DND-41 (cell line): ENCODE results near the gene GRM4.

ENCODE experiments used
- ATAC-seq: fragments of 200-7000 bp; cut with Tn5 transposase; 3 replicates; pipeline ENCODE4 v1.9.1; 2021; ENCODE audit warnings: low read depth; ENCODE audit not compliant: insufficient read depth
- DNase-seq: peaks from one replicate; pipeline ENCODE4 v3.0.0-alpha.2; 2020
- H2AFZ ChIP-seq: 2 replicates; pipeline ENCODE4 v1.6.0; 2012; ENCODE audit warnings: low read depth, low read length
- H3K27ac ChIP-seq: 2 replicates; pipeline ENCODE4 v1.5.1; 2012; ENCODE audit warnings: low read length, inconsistent platforms
- H3K27me3 ChIP-seq: fragments of 200-600 bp; sonication (generic); 2 replicates; pipeline ENCODE4 v1.6.0; 2012; ENCODE audit warnings: low read length, mild to moderate bottlenecking, inconsistent platforms; ENCODE audit not compliant: insufficient read depth, poor library complexity
- H3K36me3 ChIP-seq: 2 replicates; pipeline ENCODE4 v1.5.1; 2012; ENCODE audit warnings: low read length, inconsistent platforms; ENCODE audit not compliant: insufficient read depth
- H3K4me1 ChIP-seq: 2 replicates; pipeline ENCODE4 v1.5.1; 2012; ENCODE audit warnings: mild to moderate bottlenecking, low read length; ENCODE audit not compliant: insufficient read depth
- H3K4me2 ChIP-seq: 2 replicates; pipeline ENCODE4 v1.6.0; 2012; ENCODE audit warnings: mild to moderate bottlenecking, moderate library complexity, low read length, inconsistent platforms; ENCODE audit not compliant: insufficient read depth
- H3K4me3 ChIP-seq, 2 experiments: fragments of 200-600 bp in 1 of 2; shearing (Covaris generic) in 1 of 2; 2 replicates each; pipeline ENCODE4 v1.5.1; 2012 to 2016; ENCODE audit warnings: inconsistent platforms in 2 of 2, low read length in 2 of 2, mild to moderate bottlenecking in 2 of 2, low read depth in 1 of 2, moderate library complexity in 1 of 2
- H3K79me2 ChIP-seq: 2 replicates; pipeline ENCODE4 v1.6.0; 2012; ENCODE audit warnings: low read length, inconsistent platforms; ENCODE audit not compliant: insufficient read depth
- H3K9ac ChIP-seq: 2 replicates; pipeline ENCODE4 v1.6.0; 2012; ENCODE audit warnings: low read depth, mild to moderate bottlenecking, inconsistent platforms, low read length, moderate library complexity
- H3K9me3 ChIP-seq: 2 replicates; pipeline ENCODE4 v1.5.1; 2012; ENCODE audit warnings: low read length, moderate library complexity, mild to moderate bottlenecking, inconsistent platforms; ENCODE audit not compliant: insufficient read depth, severe bottlenecking
- H4K20me1 ChIP-seq: 2 replicates; pipeline ENCODE4 v1.6.0; 2012; ENCODE audit warnings: low read length; ENCODE audit not compliant: insufficient read depth
- CTCF ChIP-seq: IDR thresholded peaks from 2 replicates; pipeline ENCODE4 v1.5.1; 2012; ENCODE audit warnings: borderline replicate concordance, low read length, moderate library complexity, mild to moderate bottlenecking; ENCODE audit not compliant: poor library complexity, severe bottlenecking; ENCODE audit errors: extremely low read depth
- EZH2 ChIP-seq: IDR thresholded peaks from 3 replicates; pipeline ENCODE4 v1.6.1; 2012; ENCODE audit warnings: borderline replicate concordance, low read depth, mild to moderate bottlenecking, moderate library complexity, low read length, inconsistent platforms; ENCODE audit not compliant: severe bottlenecking

The GRM4 gene

DNA sequence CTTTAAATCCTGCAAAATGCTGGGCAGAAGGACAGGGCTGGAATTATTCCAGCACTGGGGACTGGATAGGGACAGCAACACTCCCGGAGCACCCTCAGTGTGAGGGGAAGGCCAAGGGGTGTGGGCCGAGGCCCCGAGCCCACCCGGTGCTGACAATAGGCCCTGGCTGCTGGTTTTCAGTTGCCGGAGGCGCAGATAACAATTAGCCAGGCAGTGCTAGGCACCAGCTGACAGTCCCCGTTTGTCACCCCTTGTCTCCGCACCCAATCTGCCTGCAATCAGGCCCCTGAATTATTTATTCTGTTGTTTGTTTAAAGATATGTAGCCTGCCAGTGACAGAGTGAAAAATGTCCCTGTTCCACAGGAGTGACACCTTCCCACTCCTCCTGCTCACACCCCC is 120.0 kb downstream of the GRM4 start:
- Histone ChIP-seq H3K4me1 (no peaks in the 10 kb centered on the region), H3K4me3 (no peak overlapping the region), H4K20me1 (0 out of 2 replicates have a peak, but pooled peaks cover 4% of the 10 kb centered on the region), H3K79me2 (no peaks in the 10 kb centered on the region), H3K4me2 (no peak overlapping the region), H2AFZ (no peak overlapping the region), H3K36me3 (no peaks in the 10 kb centered on the region), H3K9ac (no peak overlapping the region), H3K27ac (no peak overlapping the region), H3K27me3 (no peaks in the 10 kb centered on the region), H3K9me3 (no peaks in the 10 kb centered on the region)
- TF ChIP-seq EZH2 (no peak), CTCF (no peak)
- DNase-seq (no peak), ATAC-seq (no peak)

DNA sequence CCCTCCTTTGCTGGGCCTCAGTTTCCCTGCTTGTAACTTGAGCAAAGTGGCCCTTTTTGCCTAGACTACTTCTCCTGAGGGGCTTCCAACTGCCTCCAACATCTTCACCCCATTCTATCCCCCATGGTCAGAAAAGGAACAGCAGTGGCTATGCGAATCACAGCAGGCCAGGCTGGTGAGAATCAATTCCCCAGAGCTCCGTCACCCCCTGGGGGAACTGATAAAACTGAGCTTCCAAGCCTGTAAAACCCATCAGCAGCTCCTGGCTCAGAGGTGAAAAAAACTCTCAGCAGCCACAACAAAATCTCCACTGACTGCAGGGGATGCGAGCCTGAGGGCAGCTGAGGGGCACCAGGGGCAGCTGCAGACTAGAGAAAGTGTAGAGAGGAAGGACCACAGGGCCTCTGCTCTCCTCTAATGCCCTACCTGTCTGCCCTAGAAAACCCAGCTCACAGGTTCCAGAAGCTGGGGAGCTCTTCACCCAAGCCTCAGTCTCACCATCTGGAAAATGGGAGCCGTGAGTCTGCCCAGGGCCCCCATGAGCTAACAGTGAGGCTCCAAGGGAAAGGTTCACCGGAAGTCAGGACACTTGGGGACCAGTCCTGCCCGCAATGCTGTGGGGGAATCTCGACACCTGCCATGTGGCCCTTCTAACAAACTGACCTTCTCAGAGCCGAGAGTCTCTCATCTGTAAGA is 120.6 kb downstream of the GRM4 start:
- Histone ChIP-seq H3K27ac (no peak overlapping the region), H4K20me1 (0 out of 2 replicates have a peak, but pooled peaks cover 4% of the 10 kb centered on the region), H3K9ac (no peak overlapping the region), H3K27me3 (no peaks in the 10 kb centered on the region), H3K4me2 (no peak overlapping the region), H3K79me2 (no peaks in the 10 kb centered on the region), H2AFZ (no peak overlapping the region), H3K4me1 (no peaks in the 10 kb centered on the region), H3K9me3 (no peaks in the 10 kb centered on the region), H3K36me3 (no peaks in the 10 kb centered on the region), H3K4me3 (no peak overlapping the region)
- DNase-seq: no peak
- TF ChIP-seq EZH2: no peak
- TF ChIP-seq CTCF: no peak
- no peak for ATAC-seq

DNA sequence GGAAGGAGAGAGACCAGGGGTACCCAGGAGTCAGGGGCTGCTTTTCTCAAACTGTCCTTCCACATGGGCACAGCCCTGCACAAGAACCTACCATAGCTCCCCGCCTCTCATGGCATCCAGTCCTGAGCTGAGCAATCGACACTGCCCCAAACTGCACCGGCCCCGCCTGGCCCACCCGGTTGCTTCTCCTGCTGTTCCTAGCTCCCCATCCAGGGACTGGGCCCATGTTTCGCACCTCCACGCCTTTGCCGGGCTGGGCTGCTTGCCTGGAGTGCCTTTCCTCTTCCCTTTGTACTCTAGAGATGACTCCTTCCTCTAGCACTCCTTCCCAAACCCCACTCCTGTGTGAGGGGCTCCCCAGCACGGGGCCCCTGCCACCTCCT is 123.0 kb downstream of the GRM4 start:
- Histone ChIP-seq H3K27me3 (no peaks in the 10 kb centered on the region), H3K4me3 (no peak overlapping the region), H3K4me1 (no peaks in the 10 kb centered on the region), H3K79me2 (no peaks in the 10 kb centered on the region), H2AFZ (no peak overlapping the region), H3K9me3 (no peaks in the 10 kb centered on the region), H3K27ac (no peak overlapping the region), H3K4me2 (no peak overlapping the region), H4K20me1 (0 out of 2 replicates have a peak, but pooled peaks cover 4% of the 10 kb centered on the region), H3K9ac (no peak overlapping the region), H3K36me3 (no peaks in the 10 kb centered on the region)
- DNase-seq: no peak
- no peak for ATAC-seq
- TF ChIP-seq EZH2: no peak
- TF ChIP-seq CTCF: no peak
